CD4-positive, alpha-beta T cell treated with Interleukin-12 subunit alpha and Interleukin-12 subunit beta, for 1 hour (primary cell): Measurements from ENCODE around the gene LSM14B.
A peak's percentile ranks its signal among the peaks of the same experiment; 100 is the strongest.

Experiments
- DNase-seq: peaks from one replicate; pipeline ENCODE4 v3.0.0-alpha.2; 2020

Gene LSM14B

DNA sequence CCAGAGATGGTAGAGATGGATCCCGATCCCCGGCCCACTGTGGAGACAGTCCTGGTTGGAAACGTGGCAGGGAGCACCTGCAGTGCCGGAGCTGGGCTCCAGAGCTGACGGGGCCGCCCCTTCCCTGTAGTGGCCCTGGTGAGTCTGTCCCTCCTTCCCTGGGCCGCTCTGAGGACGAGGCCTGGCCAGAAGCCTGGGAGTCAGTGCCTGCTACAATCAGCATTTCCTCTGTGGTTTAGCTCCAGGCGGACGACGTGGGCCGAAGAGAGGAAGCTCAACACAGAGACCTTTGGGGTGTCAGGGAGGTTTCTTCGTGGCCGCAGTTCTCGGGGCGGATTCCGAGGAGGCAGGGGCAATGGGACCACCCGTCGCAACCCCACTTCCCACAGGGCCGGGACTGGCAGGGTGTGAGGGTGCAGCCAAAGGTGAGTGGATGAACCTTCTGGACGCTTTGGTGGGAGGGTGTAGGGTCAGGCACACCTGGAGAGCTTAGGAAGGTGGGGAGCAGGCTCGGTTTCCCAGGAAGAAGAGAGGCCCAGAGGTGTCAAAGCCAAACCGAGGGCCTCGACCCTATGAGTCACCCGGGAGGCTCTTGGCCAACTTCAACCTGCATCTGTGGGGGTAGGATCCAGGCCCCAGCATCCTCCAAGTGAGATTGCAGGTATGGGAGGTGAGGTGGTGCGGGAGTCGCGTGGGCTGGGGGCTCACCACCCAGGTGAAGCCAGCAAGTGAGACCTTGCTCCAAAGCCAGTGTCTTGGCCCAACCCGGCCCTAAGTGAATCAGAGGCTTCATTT, 11.0 kb downstream of the LSM14B start:
- DNase-seq, result no peak

GRCh38 chr20:62133864-62134263, 11.6 kb downstream of the LSM14B start:
- DNase-seq, result no peak

- DNase-seq, result no peak
Measured at GRCh38 chr20:62134735-62135231, 12.5 kb downstream of the LSM14B start.

- DNase-seq, result no peak
Measured at GRCh38 chr20:62135573-62136266, 13.4 kb downstream of the LSM14B start.

DNA sequence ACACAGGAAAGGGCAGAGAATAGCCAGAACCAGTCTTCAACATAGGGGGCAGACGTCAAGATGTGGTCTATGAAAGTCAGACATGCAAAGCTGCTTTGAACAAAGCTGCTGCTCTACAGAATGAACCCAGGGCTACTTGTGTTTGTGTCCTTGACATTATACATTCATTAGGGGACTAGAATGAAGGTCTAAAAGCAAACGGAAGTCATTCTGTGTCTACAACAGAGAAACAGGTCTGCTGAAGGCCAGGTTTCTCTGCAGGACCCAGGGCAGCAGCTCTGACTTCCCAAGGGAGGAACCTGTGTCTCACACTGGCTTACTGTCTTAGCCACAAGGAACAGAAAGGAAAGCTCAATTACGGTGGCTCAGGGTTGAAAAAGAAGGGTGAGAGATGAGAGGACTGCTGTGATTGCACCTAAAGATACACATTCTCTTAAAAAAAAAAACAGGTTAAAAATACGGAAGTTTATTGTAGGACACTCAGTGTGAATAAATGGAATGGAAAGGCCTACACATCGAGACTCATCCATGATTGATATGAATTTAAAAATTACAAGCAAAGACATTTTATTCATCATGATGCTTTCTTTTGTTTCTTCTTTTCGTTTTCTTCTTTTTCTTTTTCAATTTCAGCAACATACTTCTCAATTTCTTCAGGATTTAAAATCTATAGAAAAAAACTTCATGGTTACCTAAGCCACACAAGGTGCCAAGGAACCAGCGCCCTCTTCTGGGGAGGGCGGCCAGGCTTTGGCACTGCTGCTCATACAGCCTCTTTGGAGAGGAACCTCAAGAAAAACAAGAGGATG, 14.2 kb downstream of the LSM14B start:
- DNase-seq, result peak; percentile 80

DNA sequence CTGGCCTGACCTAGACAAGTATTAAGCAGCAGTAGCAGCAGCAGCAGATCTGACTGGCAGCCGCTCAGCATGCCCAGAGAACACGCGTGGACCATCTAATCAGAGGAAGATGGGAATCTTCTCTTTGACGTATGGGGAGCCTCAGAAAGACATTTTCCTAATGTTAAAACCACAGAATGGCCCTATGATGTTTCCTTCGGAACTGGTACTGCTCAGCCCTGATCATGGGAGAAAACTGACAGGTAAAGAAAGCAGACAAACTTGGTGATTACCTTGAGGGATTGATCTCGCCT, 14.8 kb downstream of the LSM14B start:
- no peak for DNase-seq

DNA sequence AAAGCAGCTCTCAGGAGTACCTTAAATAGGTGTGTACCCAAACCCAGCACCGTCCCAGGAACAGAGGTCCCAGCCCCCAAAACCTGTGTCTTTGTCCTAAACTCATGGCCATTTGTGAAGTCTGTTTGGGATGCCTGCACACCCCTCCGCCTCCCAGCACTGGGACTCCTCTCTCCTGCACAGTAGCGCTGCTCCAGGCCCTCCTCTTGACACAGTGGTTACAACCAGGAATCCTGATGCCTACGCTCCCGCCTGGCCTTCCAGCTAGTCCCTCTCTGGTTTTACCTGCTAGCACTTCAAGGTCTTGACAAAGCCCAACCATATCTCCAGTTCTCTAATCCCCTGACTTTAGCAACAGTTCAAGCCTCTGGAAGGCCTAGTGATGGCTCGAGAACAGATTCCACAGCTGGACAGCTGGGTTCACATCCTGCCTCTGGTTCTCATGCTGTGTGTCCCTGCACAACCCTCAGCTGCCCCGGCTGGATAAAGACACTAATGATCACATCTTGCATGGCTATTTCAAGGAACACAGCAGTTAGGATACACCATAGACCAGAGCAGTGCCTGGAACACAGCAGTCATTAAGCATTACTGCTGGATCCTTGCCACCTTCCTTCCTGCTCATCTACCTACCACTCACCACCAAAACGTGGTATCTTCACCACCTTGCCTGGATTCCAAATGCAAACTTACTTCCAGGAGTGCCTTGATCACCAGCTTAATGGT, 15.4 kb downstream of the LSM14B start:
- DNase-seq, result no peak

DNA sequence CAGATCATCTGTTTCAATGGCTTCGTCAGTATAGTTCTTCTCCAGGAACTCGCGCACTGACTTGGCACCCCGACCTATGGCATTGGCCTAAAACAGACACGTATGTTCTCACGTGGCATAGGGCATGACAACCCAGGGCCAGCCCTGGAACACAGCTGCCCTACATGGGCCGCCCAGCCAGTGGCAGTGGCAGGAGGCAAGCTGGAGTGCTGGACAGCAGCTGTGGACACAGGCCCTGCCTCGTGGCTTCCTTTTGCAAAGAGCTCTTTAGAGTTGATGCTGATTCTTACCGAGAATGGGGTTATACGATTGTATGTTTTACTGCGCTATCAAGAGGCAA, 15.9 kb downstream of the LSM14B start:
- DNase-seq, result no peak

DNA sequence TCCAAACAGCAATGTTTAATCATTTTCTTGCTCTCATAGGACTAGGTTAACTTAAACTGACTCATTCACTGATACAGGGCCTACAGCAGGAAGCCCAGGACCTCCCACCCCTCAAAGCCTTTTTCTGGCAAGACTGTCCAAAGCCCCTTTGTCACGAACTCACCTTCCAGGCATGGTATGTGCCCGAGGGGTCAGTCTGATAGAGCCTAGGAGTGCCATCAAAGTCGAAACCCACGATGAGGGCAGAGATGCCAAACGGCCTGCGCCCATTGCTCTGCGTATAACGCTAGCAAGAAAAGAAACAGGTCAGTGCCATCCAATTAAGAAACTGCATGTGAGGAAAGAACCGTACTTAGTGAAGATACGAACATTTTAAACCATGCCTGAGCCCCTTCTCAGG, 16.6 kb downstream of the LSM14B start:
- DNase-seq, result no peak

GRCh38 chr20:62139636-62140035, 17.4 kb downstream of the LSM14B start:
- DNase-seq, result no peak

DNA sequence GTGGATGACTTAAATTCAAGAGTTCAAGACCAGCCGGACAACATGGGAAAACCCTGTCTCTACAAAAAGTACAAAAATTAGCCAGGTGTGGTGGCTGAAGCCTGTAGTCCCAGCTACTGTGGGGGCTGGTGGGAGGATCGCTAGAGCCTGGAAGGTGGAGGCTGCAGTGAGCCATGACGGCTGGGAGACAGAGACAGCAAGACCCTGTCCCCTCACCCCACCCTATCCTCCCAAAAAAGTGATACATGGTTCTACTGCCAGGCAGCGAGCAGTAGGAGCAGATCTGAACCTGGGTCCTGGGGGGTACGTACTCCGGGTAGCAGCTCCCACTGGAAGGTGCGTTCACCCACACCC, 18.7 kb downstream of the LSM14B start:
- no peak for DNase-seq

GRCh38 chr20:62141397-62142251, 19.3 kb downstream of the LSM14B start:
- DNase-seq, result peak; percentile 37

- DNase-seq, result no peak
Measured at GRCh38 chr20:62142252-62143080, 20.2 kb downstream of the LSM14B start.

- peak; percentile 89 for DNase-seq
Measured at GRCh38 chr20:62143081-62143956, 21.0 kb downstream of the LSM14B start, which contains the start of the genes PSMA7 and SS18L1. TSS of gene PSMA7 (minus strand) at chr20:62143394. CDS start at chr20:62143303, 91 bp downstream. TSS of gene SS18L1 (plus strand) at chr20:62143769. CDS start at chr20:62143821, 52 bp downstream.

GRCh38 chr20:62143957-62144825, 21.9 kb downstream of the LSM14B start:
- peak; percentile 55 for DNase-seq

- no peak for DNase-seq
Measured at GRCh38 chr20:62145688-62146018, 23.4 kb downstream of the LSM14B start.

- DNase-seq, result no peak
Measured at GRCh38 chr20:62146019-62146755, 23.9 kb downstream of the LSM14B start.

DNA sequence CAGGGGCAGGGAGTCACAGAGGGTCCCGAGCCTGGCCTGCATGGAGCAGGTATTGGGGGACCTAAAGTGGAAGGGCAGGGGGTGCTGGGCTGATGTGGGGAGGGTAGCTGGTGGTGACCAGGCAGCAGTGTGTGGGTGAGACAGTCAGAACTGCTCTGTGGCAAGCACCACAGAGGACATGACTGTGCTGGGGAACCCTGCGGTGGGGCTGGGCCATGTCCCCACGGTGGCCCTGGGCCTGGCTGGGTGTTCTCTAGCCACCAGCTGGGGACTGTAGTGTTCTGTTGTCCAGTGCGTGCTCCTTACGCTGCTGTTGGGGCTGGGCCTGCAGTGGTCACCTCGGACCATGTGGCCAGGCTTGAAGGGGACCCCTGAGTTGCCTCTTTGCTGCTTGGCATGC, 24.9 kb downstream of the LSM14B start:
- no peak for DNase-seq
